GM23338 (cell line): ENCODE data around the gene MAPK12.

Experiments used
- CTCF ChIP-seq, 2 experiments: fragments of 200-600 bp in 1 of 2; sonication (generic) in 1 of 2; conservative IDR thresholded peaks; 2 replicates each; pipeline versions ENCODE4 v1.5.1 to v1.6.1; 2016 to 2017; ENCODE audit warnings: antibody characterized with exemption in 2 of 2, low read depth in 2 of 2, mild to moderate bottlenecking in 2 of 2, moderate library complexity in 1 of 2
- EZH2 ChIP-seq: fragments of 200-600 bp; sonication (generic); IDR thresholded peaks from one replicate; pipeline ENCODE4 v1.8.0; 2017; ENCODE audit warnings: antibody characterized with exemption, mild to moderate bottlenecking, low read depth; ENCODE audit not compliant: unreplicated experiment
- POLR2AphosphoS5 ChIP-seq: IDR thresholded peaks from 2 replicates; pipeline ENCODE4 v1.6.1; 2016; ENCODE audit warnings: antibody characterized with exemption, low read depth
- ZNF462 ChIP-seq: fragments of 250-450 bp; sonication (Bioruptor Pico); IDR thresholded peaks from 2 replicates; pipeline ENCODE4 v1.5.0; 2020; ENCODE audit warnings: mild to moderate bottlenecking, moderate library complexity

GRCh38 chr22:50260434-50260800 lies 1.1 kb downstream of the MAPK12 start:
- TF ChIP-seq CTCF (conservative IDR thresholded peaks at IDR 0.05; ENCODE audit: low read depth in 2 of 2) (no peak), EZH2 (no peak), POLR2AphosphoS5 (no peak), ZNF462 (CRISPR knock-in tag) (no peak)
